Right ventricle myocardium superior (tissue), 1 donor: Measurements from ENCODE around the gene KANSL2. TPM values are rescaled to one million over a fixed set of nuclear protein-coding genes. Genes with fewer than 3 reads are reported as not detected.
"Not testable (repeated sequence)": the region's sequence is repeated elsewhere in the genome, so short reads cannot be mapped to it uniquely, and the experiment has no call there.

Experiments
- ATAC-seq: fragments of 200-7000 bp; cut with Tn5 transposase; one replicate; pipeline ENCODE4 v1.9.1; 2020; ENCODE audit warnings: mild to moderate bottlenecking; ENCODE audit not compliant: poor library complexity
- DNase-seq: peaks from one replicate; pipeline ENCODE4 v3.0.0-alpha.2; 2020
- intact Hi-C: fragments of 100-400 bp; cut with DNase I; formaldehyde crosslinking; loops from one replicate; pipeline ENCODE4 v1.11.2; 2022
- long read RNA-seq: library from polyadenylated mRNA; unstranded; transcript quantifications from one replicate; pipeline ENCODE4 v2.0.0, GENCODE V29; 2021
- total RNA-seq: library from RNA; stranded (reverse); fragmentation: NEBNext Ultra II Directional; extraction: Animal tissue kit (Norgen Biotek cat#: 25700); gene quantifications from one replicate; pipeline ENCODE4 v1.2.1, GENCODE V29; 2021
- donor health status: DM: no; HTN: yes; CAD: no; lungs with severe emphysema.

The KANSL2 gene
- 17.3 TPM for total RNA-seq
- long read RNA-seq, partial matches to known transcripts, result 3 of 48 reads
- long read RNA-seq, other reads (novel, unspliced or antisense), result 45 of 48 reads

- peak; percentile 98 for ATAC-seq
- intact Hi-C loops, result no loop called here
- DNase-seq, result peak; percentile 98
Measured at GRCh38 chr12:48681710-48682532, at the start of gene KANSL2. Gene KANSL2, minus strand, starts transcription at chr12:48682238. Its CDS starts 606 bp downstream, at chr12:48681632.

GRCh38 chr12:48728807-48729206 lies 46.8 kb upstream of the KANSL2 start:
- DNase-seq (no peak), ATAC-seq (no peak)
- intact Hi-C loops, result no loop called here

- intact Hi-C loops, DNase-seq, ATAC-seq: not testable (repeated sequence)
Measured at GRCh38 chr12:48720737-48721136, 38.7 kb upstream of the KANSL2 start.

- DNase-seq, ATAC-seq, intact Hi-C loops: not testable (repeated sequence)
Measured at GRCh38 chr12:48720171-48720570, 38.1 kb upstream of the KANSL2 start.

GRCh38 chr12:48719002-48719401 lies 37.0 kb upstream of the KANSL2 start:
- ATAC-seq, DNase-seq, intact Hi-C loops: not testable (repeated sequence)

GRCh38 chr12:48717252-48717695 lies 35.2 kb upstream of the KANSL2 start:
- ATAC-seq (no peak), DNase-seq (no peak)
- intact Hi-C loops, result no loop called here

GRCh38 chr12:48716493-48717251 lies 34.6 kb upstream of the KANSL2 start, which contains the start of gene CCNT1:
Gene CCNT1, minus strand, starts transcription at chr12:48716707. Its CDS starts 32 bp downstream, at chr12:48716675.
- ATAC-seq, result peak; percentile 98
- intact Hi-C loops, result no loop called here
- DNase-seq, result peak; percentile 99

GRCh38 chr12:48716168-48716492 lies 34.1 kb upstream of the KANSL2 start:
- DNase-seq, result no peak
- intact Hi-C loops, result no loop called here
- peak; percentile 54 for ATAC-seq

- ATAC-seq (no peak), DNase-seq (no peak)
- intact Hi-C loops, result no loop called here
Measured at GRCh38 chr12:48712209-48712608, 30.2 kb upstream of the KANSL2 start.

- DNase-seq, ATAC-seq, intact Hi-C loops: not testable (repeated sequence)
Measured at GRCh38 chr12:48698822-48699221, 16.8 kb upstream of the KANSL2 start.

GRCh38 chr12:48696626-48697025 lies 14.6 kb upstream of the KANSL2 start:
- DNase-seq (no peak), ATAC-seq (no peak)
- intact Hi-C loops, result no loop called here

GRCh38 chr12:48695859-48696258 lies 13.8 kb upstream of the KANSL2 start:
- intact Hi-C loops, result no loop called here
- ATAC-seq, result no peak
- DNase-seq, result no peak

- intact Hi-C loops, result no loop called here
- ATAC-seq, result no peak
- DNase-seq, result no peak
Measured at GRCh38 chr12:48694038-48694437, 12.0 kb upstream of the KANSL2 start.

GRCh38 chr12:48693572-48693971 lies 11.5 kb upstream of the KANSL2 start:
- no peak for ATAC-seq
- DNase-seq, result no peak
- intact Hi-C loops, result no loop called here

- ATAC-seq, result peak; percentile 9
- intact Hi-C loops, result no loop called here
- no peak for DNase-seq
Measured at GRCh38 chr12:48691826-48692487, 9.9 kb upstream of the KANSL2 start.

- DNase-seq (no peak), ATAC-seq (peak; percentile 50)
- intact Hi-C loops, result no loop called here
Measured at GRCh38 chr12:48690990-48691389, 9.0 kb upstream of the KANSL2 start.

GRCh38 chr12:48690436-48690835 lies 8.4 kb upstream of the KANSL2 start:
- DNase-seq (no peak), ATAC-seq (no peak)
- intact Hi-C loops, result no loop called here

GRCh38 chr12:48688836-48689235 lies 6.8 kb upstream of the KANSL2 start:
- no peak for DNase-seq
- intact Hi-C loops, result no loop called here
- no peak for ATAC-seq

GRCh38 chr12:48687592-48687991 lies 5.6 kb upstream of the KANSL2 start:
- intact Hi-C loops, result no loop called here
- ATAC-seq (no peak), DNase-seq (no peak)
